HG03108 (cell line): Measurements from ENCODE around the gene CHMP1B.

ENCODE experiments used
- ATAC-seq: cut with Tn5 transposase; IDR thresholded peaks from one replicate; pipeline ENCODE4 v1.9.1; 2021; ENCODE audit warnings: moderate library complexity; ENCODE audit not compliant: unreplicated experiment

The CHMP1B gene, protein sequence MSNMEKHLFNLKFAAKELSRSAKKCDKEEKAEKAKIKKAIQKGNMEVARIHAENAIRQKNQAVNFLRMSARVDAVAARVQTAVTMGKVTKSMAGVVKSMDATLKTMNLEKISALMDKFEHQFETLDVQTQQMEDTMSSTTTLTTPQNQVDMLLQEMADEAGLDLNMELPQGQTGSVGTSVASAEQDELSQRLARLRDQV

DNA sequence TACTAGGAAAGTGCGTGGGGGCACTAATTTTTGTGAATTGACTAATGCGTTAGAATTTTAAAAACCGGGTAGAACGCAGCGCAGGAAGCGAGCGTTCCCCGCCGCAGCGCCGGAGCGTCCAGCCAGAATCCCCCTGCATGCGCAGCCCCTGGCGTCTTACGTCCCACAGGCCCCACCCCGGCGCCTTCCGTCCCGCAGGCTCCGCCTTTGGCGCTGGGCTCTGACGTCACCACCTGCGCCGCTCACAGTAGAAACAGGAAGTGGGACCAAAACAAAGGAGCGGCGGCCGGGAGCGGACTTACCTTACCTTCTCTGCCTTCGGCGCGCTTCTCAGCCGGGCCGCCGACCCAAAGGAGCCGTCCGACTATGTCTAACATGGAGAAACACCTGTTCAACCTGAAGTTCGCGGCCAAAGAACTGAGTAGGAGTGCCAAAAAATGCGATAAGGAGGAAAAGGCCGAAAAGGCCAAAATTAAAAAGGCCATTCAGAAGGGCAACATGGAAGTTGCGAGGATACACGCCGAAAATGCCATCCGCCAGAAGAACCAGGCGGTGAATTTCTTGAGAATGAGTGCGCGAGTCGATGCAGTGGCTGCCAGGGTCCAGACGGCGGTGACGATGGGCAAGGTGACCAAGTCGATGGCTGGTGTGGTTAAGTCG lies at the start of gene CHMP1B:
Gene CHMP1B, plus strand, starts transcription at position 268 of the 660 bp plus-strand sequence. Its CDS starts 99 bp downstream, at position 367.
- peak; percentile 91 for ATAC-seq

DNA sequence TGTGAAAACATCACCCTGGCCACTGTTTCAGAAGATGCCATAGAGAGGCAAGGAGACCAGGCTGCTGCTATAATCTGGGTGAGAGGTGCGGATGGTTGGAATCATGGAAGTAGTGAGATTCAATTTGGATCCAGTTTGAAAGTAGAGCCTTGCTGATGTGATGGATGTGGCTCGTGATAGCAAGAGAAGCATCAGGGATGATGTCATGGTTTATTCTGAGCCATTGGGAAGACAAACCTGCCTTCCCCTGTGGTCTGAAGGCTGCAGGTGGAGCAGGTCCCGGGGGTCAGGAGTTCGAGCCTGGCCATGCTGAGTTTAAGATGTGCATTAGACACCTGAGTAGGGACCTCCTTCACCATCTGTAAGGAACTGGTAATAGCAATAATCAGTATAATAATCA lies 49.6 kb upstream of the CHMP1B start:
- no peak for ATAC-seq

DNA sequence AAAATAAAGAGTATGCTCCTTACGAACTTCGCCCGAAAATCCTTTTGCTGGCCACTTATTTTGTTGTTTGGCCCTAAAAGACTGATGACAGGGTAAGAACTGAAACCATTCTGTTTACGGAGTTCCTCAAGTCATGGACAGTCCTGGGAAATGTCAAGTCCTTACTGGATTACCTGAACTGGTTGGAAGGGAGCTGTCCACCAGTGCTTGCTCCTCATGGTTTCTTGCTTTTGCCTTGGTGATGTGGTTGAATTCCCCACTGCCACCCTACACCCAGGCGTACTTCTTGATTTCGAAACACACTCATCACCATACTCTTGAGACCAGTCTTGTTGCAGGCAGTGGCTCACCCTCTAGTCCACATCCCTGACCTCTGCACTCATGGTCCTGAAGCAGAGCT lies 49.1 kb upstream of the CHMP1B start:
- no peak for ATAC-seq

DNA sequence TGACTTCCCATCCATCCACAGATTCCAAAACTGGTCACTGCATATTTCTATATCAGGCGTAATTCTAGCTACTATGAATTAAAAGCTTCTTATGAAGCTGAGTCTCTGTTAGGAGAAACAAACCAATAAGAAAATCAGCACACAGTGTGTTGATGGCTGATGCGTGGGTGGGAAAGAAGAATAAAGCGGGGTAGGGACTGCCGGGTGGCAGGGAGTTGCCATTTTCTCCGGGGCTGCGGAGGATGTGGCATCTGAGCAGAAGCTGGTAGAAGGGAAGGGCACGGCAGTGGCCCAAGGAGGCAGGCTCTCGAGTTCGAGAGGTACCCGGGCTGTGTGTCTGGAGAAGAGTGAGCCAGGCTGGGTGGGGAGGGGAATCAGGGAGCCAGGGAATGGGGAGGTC lies 48.6 kb upstream of the CHMP1B start:
- ATAC-seq: no peak

DNA sequence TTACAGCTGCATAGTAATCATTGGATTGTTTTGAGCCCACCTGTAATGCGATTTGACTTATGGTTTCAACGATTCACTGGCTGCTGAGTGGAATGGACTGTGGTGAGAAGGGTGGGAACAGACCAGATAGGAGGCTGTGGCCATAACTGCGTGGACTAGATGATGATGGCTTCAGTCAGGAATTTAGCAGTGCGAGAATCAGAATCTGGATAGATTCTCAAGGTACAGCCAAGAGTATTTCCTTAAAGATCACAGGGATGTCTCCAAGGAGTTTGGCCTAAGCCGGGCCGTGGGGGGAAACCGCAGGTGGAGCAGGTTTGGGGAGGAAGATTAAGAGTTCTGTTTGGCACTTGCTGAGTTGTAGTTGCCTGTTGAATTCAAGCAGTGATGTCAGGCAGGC lies 44.0 kb upstream of the CHMP1B start:
- ATAC-seq: no peak

DNA sequence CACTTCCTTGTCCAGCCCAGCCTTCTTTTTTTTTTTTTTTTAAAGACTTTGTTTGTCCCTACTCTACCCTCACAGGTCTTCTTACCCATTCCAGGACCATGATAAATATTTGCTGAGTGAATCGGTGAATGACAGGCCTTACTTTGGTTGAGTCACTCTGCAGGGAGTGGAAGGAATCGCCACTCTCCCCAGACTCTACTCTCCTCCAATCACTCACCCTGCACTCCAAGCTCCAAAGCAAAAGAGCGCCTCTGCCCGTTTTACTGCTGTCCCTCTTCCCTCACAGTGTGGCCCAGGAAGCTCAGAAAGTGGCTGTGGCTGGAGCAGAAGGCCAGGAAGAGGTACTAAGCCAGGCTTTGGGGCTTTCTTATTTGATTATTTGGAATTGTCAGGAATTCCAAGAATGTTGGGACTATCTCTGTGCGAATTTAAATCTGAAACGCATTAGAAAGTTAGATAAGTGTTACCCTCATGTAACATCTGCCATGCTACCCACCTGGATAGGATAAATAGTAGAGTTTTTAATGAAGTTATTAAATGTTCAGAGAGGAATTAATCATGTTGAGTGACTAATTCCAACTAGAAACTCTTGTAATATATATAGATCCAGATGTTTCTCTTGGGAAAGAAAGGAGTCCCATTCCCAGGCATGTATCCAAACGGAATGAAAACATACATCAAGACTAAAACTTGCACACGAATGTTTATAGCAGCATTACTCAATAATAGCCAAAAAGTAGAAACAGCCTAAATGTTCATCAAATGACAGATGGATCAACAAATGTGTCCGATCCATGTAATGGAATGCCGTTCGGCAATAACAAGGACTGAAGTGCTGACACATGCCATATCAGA lies 43.0 kb upstream of the CHMP1B start:
- no peak for ATAC-seq

DNA sequence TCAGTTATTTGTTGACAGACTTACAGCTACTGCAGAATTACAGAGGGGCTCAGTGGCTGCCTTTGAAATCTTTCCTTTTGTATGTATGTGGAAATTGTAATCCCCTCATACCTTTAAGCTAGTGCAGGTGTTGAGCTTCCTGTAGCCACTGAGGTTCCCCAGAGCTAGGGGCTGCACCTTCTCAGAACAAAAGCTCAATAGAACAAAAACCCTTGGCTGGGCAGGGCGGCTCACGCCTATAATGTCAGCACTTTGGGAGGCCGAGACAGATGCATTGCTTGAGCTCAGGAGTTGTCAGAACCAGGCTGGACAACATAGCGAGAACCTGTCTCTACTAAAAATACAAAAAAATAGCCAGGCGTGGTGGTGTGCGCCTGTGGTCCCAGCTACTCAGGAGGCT lies 41.3 kb upstream of the CHMP1B start:
- ATAC-seq: no peak

DNA sequence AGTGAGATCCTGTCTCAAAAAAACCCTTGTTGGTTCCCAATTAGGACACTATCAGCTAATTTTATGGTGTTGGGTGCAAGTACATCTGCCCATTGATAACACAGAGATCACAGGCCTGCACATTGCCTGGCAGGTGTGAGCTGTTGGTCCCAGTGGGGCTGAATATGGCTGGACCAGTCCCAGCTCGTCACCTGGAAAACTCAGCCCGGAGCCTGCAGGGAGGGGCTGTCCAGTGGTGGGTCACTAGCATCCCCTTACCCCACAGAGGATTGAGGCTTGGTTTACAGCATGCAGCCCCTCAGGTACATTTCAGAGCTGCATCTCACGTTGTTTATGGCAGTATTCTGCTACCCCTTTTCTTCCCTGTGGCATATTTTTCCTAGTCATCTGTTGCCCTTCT lies 40.8 kb upstream of the CHMP1B start:
- ATAC-seq: no peak

DNA sequence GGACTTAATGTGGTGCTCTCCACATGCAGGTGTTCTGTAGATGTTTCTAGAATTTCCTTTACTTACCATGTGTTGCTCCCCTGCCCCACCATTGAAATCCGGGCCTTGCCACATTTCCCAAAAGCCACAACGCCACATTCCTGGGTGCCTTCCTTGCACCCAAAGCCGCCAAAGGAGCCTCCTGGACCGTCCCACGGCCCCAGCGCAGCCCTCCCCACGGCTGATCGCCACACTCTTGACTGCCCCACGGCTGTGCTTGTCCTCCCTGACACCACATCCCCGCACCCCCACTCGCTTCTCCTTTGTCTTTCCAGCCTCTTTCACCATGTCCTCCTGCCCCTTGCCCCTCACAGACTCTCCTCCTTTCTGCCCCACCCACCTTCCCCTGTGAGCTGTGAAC lies 40.2 kb upstream of the CHMP1B start:
- no peak for ATAC-seq

DNA sequence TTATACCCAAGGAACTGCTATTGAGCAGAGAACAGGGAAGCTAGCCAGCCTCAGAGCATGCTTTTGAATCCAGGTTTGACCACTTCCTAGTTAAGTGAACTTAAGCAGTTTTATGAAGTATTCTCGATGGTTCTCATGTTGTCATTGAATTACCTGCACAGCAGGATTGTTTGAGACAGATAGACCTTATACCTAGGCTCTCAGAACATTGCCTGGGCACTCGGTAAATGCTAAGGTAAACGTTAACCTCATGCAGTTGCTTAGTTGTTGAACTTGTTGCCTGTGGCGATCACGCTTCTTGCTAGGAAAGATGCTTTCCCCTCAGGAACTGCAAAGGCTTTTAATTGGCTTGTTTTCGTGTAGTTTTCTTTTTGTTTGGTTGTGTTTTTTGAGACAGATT lies 34.0 kb upstream of the CHMP1B start:
- ATAC-seq: no peak

DNA sequence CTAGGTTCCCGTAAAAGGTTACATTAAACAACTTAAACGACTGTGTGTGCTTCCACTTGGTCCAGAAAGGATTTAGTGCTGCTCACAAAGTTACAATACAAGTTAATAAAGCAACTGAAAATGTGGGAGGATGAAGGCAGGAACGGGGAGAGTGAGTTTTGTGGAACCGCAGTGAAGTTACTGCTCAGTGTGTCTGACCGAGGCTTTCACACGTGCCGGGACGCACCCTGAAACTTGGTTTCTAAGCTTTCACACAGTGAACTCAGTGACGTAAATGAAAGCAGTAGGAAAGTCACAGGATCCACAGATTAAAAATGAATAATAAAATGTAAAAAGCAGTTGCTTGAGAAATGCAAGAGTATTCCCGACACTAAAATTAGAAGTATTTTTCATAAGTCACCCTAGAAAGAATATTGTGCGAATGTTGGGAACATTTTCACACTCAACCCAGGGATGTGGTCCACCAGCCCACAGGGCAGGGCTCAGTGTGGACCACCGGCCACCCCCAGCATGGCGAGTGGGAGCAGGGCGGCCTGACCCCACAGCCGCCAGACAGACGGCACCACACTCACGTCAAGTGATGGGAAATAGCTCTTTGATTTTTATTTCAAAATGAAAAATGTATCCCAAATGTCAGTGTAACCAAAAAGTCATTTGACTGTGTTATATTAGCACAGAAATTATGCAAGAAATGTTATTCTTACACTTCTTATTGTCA lies 32.6 kb upstream of the CHMP1B start:
- ATAC-seq: no peak

DNA sequence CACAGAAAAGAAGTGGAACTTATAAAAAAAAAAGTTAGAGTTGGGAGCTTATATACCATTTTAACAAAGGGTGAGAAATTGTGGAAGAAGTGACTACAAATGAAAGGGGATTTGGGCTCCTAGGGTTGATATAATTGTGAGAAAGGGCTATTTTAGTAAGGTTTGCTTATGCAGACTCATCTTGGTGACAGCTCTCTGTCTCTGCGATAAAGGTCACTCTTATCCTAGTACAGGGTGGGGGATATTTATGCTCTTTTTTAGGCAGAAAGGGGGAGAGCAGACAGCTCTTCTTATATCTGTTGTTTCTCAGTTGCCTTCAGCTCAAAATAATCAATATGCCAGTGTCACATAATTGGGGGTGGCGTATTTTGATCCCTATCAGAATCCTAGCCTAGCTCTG lies 31.3 kb upstream of the CHMP1B start:
- no peak for ATAC-seq

DNA sequence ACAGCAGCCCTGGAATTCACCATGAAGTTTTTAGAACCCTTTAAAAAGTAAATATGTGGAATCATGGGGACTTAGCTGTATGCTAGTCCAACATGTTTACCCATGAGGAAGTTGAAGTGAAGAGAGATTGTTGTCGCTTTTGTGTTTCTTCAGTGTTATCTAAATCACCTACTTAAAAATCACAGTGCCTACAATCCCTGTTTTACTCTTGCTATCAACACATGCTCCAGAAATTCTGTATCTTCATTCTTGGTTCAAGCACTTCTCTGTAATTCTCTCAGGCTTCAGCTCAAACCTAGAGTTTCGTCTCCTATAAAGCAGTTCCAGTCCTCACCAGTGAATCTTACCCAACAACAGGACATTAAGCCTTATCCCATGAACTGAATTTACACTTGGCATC lies 30.5 kb upstream of the CHMP1B start:
- ATAC-seq: no peak

DNA sequence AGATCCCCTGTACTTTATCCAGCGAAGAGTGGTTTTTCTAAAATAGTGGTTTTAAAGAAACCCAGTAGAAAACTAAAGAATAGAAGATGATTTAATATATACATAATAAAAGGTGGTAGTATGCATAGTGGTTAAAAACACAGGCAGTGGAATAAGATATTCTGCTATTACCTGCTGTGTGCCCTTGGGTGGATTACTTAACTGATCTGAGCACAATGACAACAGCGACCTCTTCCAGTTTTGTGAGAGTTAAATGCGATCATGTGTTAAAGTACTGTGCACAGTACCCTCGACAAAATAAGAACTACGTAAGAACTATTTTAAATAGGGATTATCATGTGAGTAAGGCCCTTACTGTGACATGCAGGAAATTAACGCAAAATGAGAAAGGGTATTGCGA lies 30.0 kb upstream of the CHMP1B start:
- no peak for ATAC-seq

DNA sequence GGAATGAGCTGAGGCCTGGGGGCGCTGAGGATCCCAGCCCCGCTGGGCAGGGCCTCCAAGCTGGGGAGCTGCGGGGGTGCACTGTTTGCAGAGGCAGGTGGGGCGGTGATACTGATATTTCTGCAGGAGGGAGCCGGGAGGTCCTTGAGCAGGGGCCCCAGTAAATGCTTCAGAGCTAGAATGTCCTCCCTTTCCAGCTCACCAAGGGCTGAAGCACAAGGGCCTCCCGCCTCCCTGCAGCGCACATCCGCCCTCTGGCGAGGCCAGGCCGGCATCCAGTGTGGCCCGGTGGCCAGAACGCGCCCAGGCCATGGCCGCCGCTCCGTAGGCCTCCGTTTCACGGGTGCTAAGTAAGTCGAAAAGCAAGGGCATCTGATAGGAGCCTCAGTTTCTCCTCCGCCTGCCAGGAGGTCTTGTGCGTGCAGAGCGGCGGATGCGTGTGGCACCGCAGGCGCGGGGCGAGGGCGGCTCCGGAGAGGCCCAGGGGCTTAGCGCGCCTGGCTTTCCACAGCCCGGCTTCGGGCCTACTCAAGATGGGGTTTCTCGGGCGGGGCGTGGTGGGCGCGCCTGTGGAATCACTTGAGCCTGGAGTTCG lies 29.5 kb upstream of the CHMP1B start:
- no peak for ATAC-seq

DNA sequence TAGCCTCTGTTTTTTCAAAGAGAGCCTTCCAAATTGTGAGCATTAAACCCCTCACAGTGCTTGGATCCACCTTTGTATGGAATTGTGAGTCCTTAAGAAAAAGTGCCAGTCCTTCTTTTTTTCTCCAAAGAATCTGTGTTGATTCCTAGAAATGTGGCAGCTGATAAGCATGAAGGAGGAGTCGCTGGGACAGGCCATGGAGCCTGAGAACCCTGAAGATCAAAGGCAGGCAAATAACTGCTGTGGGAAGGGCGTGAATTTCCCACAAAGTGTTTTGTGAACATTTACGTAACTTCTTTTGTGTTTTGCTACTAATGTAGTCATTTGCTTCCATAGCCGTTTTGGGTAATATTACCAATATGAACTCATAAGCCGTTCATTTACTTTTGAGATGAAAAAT lies 27.7 kb upstream of the CHMP1B start:
- ATAC-seq: no peak

DNA sequence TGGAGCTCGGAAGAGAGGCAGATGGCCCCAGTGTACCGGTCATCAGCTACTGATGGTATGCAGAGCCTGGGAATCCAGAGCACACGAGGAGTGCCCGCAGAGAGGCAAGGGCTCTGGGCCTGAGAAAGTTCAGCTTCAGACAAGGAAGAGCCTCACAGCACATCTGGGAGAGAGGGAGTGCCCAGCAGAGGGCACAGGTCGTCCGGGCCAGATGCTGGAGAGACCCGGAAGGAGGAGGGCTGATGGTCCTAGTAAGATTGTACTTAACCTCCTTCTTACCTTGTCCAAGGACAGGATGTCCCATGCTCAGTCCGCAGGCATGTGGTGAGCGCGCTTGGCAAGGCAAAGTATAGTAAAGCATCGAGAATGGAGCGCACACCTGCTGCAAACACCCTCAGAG lies 24.4 kb upstream of the CHMP1B start:
- ATAC-seq: no peak

DNA sequence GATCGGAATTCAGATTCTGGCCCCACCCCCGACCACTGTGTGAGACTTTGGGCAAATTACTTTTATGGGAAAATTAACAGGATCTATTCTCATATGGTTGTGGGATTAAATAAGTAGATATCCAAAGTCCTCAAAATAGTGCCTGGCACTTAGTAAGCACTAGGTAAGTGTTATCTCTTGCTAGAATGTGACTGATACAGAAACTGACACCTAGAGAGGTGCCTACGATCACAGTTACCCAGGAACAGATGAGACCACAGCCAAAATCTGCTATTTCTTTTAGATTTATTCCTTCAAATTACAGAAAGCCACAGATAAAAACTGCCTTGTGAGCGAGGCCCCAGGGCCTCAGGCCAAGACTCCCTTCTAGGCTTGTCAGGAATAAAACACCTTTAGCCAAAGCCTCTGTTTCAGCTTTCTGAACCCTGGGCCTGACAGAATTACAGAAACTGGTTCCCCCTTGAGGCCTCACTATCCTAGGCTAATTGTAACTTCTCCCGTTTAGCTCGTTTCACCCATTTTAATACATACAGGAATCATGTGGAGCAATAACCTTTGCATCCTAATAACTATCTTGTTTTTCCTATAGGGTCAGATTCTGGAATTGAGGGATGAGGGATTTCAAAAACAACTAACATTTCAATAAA lies 22.3 kb upstream of the CHMP1B start:
- ATAC-seq: no peak

DNA sequence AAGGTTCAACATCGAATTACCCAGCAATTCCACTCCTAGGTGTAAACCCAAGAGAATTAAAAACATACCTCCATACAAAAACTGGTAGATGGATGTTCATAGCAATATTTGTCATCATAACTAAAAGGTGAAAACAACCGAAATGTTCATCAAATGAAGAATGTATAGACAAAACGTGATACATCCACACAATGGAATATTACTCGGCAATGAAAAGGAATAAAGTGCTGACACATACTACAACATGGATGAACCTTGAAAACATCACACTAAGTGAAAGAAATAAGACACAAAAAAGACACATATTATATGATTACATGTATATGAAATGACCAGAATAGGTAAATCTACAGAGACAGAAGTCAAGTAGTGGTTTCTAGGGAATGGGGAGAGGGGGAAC lies 20.6 kb upstream of the CHMP1B start:
- ATAC-seq: no peak

DNA sequence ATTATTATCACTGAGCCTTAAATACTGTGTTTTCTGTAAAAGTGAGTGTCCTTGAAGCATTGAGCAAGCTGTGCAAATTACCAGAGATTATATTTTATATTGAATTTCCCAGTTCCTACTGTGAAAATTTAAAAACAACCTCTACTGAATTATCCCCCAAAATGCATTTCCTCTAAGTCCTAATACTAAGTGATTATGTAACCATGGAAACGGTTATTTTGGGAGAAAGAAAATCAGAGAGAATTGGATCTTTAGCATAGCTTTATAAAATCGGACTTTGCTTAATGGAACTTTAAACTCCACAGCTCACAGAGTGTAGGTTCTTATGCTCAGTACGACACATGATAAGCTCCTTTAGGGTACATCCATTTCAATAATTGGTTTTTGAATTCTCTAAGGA lies 19.3 kb upstream of the CHMP1B start:
- ATAC-seq: no peak

DNA sequence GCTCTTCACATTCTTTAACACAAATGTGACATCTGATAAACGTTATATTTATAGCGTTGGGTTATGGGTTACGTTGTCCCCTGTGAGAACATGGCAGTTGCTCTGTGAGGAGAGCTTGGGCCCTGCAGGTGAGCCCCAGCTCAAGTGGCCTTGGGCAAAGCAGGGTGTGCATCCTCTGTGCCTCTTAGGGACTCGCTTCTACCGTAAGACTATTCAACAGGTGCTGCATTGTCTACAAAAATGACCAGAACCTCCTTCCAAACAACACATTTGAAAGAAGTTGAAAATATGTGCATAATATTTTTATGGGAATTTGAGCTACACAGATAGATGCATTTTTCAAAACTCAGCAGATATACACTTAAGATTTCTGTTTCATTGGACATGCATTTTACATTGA lies 16.4 kb upstream of the CHMP1B start:
- ATAC-seq: no peak
